ENCODE data around the gene MED26.

MED26 gene

GRCh38 chr19:16612636-16613035 lies 15.4 kb downstream of the MED26 start:
- no peak for DNase-seq (ENCODE audit: low spot score)

GRCh38 chr19:16611121-16611520 lies 16.9 kb downstream of the MED26 start:
- no peak for DNase-seq (ENCODE audit: low spot score)

GRCh38 chr19:16609511-16610200 lies 18.3 kb downstream of the MED26 start:
- no peak for DNase-seq (ENCODE audit: low spot score)

GRCh38 chr19:16608290-16608739 lies 19.7 kb downstream of the MED26 start:
- DNase-seq (ENCODE audit: low spot score): no peak

GRCh38 chr19:16607819-16608218 lies 20.2 kb downstream of the MED26 start:
- DNase-seq (ENCODE audit: low spot score): no peak

GRCh38 chr19:16605553-16605994 lies 22.4 kb downstream of the MED26 start:
- DNase-seq (ENCODE audit: low spot score): no peak

- DNase-seq (ENCODE audit: low spot score): no peak
Measured at GRCh38 chr19:16605115-16605514, 22.9 kb downstream of the MED26 start.

- no peak for DNase-seq (ENCODE audit: low spot score)
Measured at GRCh38 chr19:16604615-16605014, 23.4 kb downstream of the MED26 start.

GRCh38 chr19:16603090-16603489 lies 24.9 kb downstream of the MED26 start:
- DNase-seq (ENCODE audit: low spot score): no peak

GRCh38 chr19:16601378-16602052 lies 26.5 kb downstream of the MED26 start:
- DNase-seq (ENCODE audit: low spot score): no peak

GRCh38 chr19:16600824-16601223 lies 27.2 kb downstream of the MED26 start:
- no peak for DNase-seq (ENCODE audit: low spot score)

- no peak for DNase-seq (ENCODE audit: low spot score)
Measured at GRCh38 chr19:16599655-16600346, 28.2 kb downstream of the MED26 start.

- no peak for DNase-seq (ENCODE audit: low spot score)
Measured at GRCh38 chr19:16598848-16599247, 29.2 kb downstream of the MED26 start.

- DNase-seq (ENCODE audit: low spot score): no peak
Measured at GRCh38 chr19:16596399-16596798, 31.6 kb downstream of the MED26 start.

- DNase-seq (ENCODE audit: low spot score): no peak
Measured at GRCh38 chr19:16595097-16595496, 32.9 kb downstream of the MED26 start.

- DNase-seq (ENCODE audit: low spot score): no peak
Measured at GRCh38 chr19:16594681-16595091, 33.3 kb downstream of the MED26 start.

GRCh38 chr19:16594131-16594586 lies 33.8 kb downstream of the MED26 start:
- DNase-seq (ENCODE audit: low spot score): no peak

- DNase-seq (ENCODE audit: low spot score): no peak
Measured at GRCh38 chr19:16593181-16593580, 34.8 kb downstream of the MED26 start.

- no peak for DNase-seq (ENCODE audit: low spot score)
Measured at GRCh38 chr19:16591803-16592556, 36.0 kb downstream of the MED26 start.

GRCh38 chr19:16590876-16591802 lies 36.9 kb downstream of the MED26 start:
- no peak for DNase-seq (ENCODE audit: low spot score)

- no peak for DNase-seq (ENCODE audit: low spot score)
Measured at GRCh38 chr19:16589917-16590316, 38.1 kb downstream of the MED26 start.

All from RKO (cell line).